Memory B cell (primary cell): ENCODE measurements around the gene ANO2.

Experiments
- ATAC-seq: fragments of 150-1000 bp; cut with Tn5 transposase; 2 replicates; pipeline ENCODE4 v1.10.0; 2021; ENCODE audit warnings: low read depth, mild to moderate bottlenecking, moderate library complexity
- DNase-seq, 2 donors: peaks; one replicate each; pipeline ENCODE4 v3.0.0; 2022; ENCODE audit warnings: low spot score in 2 of 2
- H3K27ac Mint-ChIP-seq: one replicate; pipeline ENCODE4 v1.8.0; 2022; ENCODE audit warnings: mild to moderate bottlenecking, moderate library complexity, mixed read lengths
- H3K27me3 Mint-ChIP-seq: one replicate; pipeline ENCODE4 v1.8.0; 2022; ENCODE audit warnings: mixed read lengths
- H3K36me3 Mint-ChIP-seq: one replicate; pipeline ENCODE4 v1.8.0; 2022; ENCODE audit warnings: mild to moderate bottlenecking, mixed read lengths
- H3K4me1 Mint-ChIP-seq: one replicate; pipeline ENCODE4 v1.8.0; 2022; ENCODE audit warnings: mixed read lengths
- H3K4me3 Mint-ChIP-seq: one replicate; pipeline ENCODE4 v1.8.0; 2022; ENCODE audit warnings: mild to moderate bottlenecking, moderate library complexity, mixed read lengths
- H3K9me3 Mint-ChIP-seq: one replicate; pipeline ENCODE4 v1.8.0; 2022; ENCODE audit warnings: mixed read lengths

ANO2 gene

GRCh38 chr12:5969974-5970690, 25.1 kb upstream of the ANO2 start:
- Mint-ChIP-seq H3K27me3 (peaks cover 26% of the 10 kb centered on the region), H3K4me1 (no peaks in the 10 kb centered on the region), H3K9me3 (no peaks in the 10 kb centered on the region), H3K4me3 (no peak overlapping the region), H3K36me3 (no peaks in the 10 kb centered on the region), H3K27ac (no peak overlapping the region)
- ATAC-seq (no peak), DNase-seq (no peak)

- no peaks in the 10 kb centered on the region for H3K9me3 Mint-ChIP-seq
- H3K4me3 Mint-ChIP-seq, result no peak overlapping the region
- H3K27me3 Mint-ChIP-seq, result peaks cover 25% of the 10 kb centered on the region
- H3K4me1 Mint-ChIP-seq, result no peaks in the 10 kb centered on the region
- H3K36me3 Mint-ChIP-seq, result no peaks in the 10 kb centered on the region
- ATAC-seq (no peak), DNase-seq (no peak)
- no peak overlapping the region for H3K27ac Mint-ChIP-seq
Measured at GRCh38 chr12:5969156-5969973, 24.3 kb upstream of the ANO2 start.

- H3K4me3 Mint-ChIP-seq, result no peak overlapping the region
- no peak for DNase-seq
- no peaks in the 10 kb centered on the region for H3K9me3 Mint-ChIP-seq
- H3K4me1 Mint-ChIP-seq, result peaks cover 2% of the 10 kb centered on the region
- peaks cover 22% of the 10 kb centered on the region for H3K27me3 Mint-ChIP-seq
- no peak overlapping the region for H3K27ac Mint-ChIP-seq
- no peak for ATAC-seq
- no peaks in the 10 kb centered on the region for H3K36me3 Mint-ChIP-seq
Measured at GRCh38 chr12:5967645-5968415, 22.8 kb upstream of the ANO2 start.

GRCh38 chr12:5966486-5967095, 21.5 kb upstream of the ANO2 start:
- DNase-seq (no peak), ATAC-seq (no peak)
- Mint-ChIP-seq H3K36me3 (no peaks in the 10 kb centered on the region), H3K27me3 (peaks cover 20% of the 10 kb centered on the region), H3K4me3 (no peak overlapping the region), H3K9me3 (no peaks in the 10 kb centered on the region), H3K4me1 (peaks cover 2% of the 10 kb centered on the region), H3K27ac (no peak overlapping the region)

- no peak overlapping the region for H3K4me3 Mint-ChIP-seq
- H3K4me1 Mint-ChIP-seq, result peaks cover 2% of the 10 kb centered on the region
- peak; percentile 69 for ATAC-seq
- no peaks in the 10 kb centered on the region for H3K36me3 Mint-ChIP-seq
- H3K9me3 Mint-ChIP-seq, result no peaks in the 10 kb centered on the region
- DNase-seq, result peak in 1 of 2 donors; percentile 31
- no peak overlapping the region for H3K27ac Mint-ChIP-seq
- peaks cover 20% of the 10 kb centered on the region for H3K27me3 Mint-ChIP-seq
Measured at GRCh38 chr12:5965950-5966383, 20.9 kb upstream of the ANO2 start.

- peaks cover 2% of the 10 kb centered on the region for H3K4me1 Mint-ChIP-seq
- H3K27ac Mint-ChIP-seq, result no peak overlapping the region
- no peaks in the 10 kb centered on the region for H3K9me3 Mint-ChIP-seq
- H3K27me3 Mint-ChIP-seq, result peaks cover 17% of the 10 kb centered on the region
- no peaks in the 10 kb centered on the region for H3K36me3 Mint-ChIP-seq
- no peak for DNase-seq
- no peak overlapping the region for H3K4me3 Mint-ChIP-seq
- no peak for ATAC-seq
Measured at GRCh38 chr12:5964913-5965900, 20.1 kb upstream of the ANO2 start.

GRCh38 chr12:5963515-5963914, 18.5 kb upstream of the ANO2 start:
- H3K4me3 Mint-ChIP-seq, result no peak overlapping the region
- peaks cover 13% of the 10 kb centered on the region for H3K27me3 Mint-ChIP-seq
- H3K27ac Mint-ChIP-seq, result no peak overlapping the region
- no peaks in the 10 kb centered on the region for H3K36me3 Mint-ChIP-seq
- H3K9me3 Mint-ChIP-seq, result no peaks in the 10 kb centered on the region
- H3K4me1 Mint-ChIP-seq, result peaks cover 2% of the 10 kb centered on the region
- DNase-seq, result no peak
- no peak for ATAC-seq

GRCh38 chr12:5960783-5961182, 15.7 kb upstream of the ANO2 start:
- Mint-ChIP-seq H3K4me3 (no peak overlapping the region), H3K27ac (no peak overlapping the region), H3K36me3 (no peaks in the 10 kb centered on the region), H3K4me1 (peaks cover 2% of the 10 kb centered on the region), H3K27me3 (peaks cover 12% of the 10 kb centered on the region), H3K9me3 (peaks cover 1% of the 10 kb centered on the region)
- DNase-seq, result no peak
- no peak for ATAC-seq

GRCh38 chr12:5956987-5957386, 11.9 kb upstream of the ANO2 start:
- Mint-ChIP-seq H3K9me3 (peaks cover 1% of the 10 kb centered on the region), H3K36me3 (no peaks in the 10 kb centered on the region), H3K4me3 (no peak overlapping the region), H3K4me1 (no peaks in the 10 kb centered on the region), H3K27me3 (peaks cover 11% of the 10 kb centered on the region), H3K27ac (no peak overlapping the region)
- DNase-seq (no peak), ATAC-seq (no peak)

- Mint-ChIP-seq H3K4me1 (no peaks in the 10 kb centered on the region), H3K27me3 (peaks cover 14% of the 10 kb centered on the region), H3K36me3 (no peaks in the 10 kb centered on the region), H3K9me3 (peaks cover 1% of the 10 kb centered on the region), H3K27ac (no peak overlapping the region), H3K4me3 (no peak overlapping the region)
- ATAC-seq (no peak), DNase-seq (no peak)
Measured at GRCh38 chr12:5954661-5955060, 9.6 kb upstream of the ANO2 start.

- Mint-ChIP-seq H3K36me3 (no peaks in the 10 kb centered on the region), H3K27me3 (peaks cover 16% of the 10 kb centered on the region), H3K4me1 (no peaks in the 10 kb centered on the region), H3K4me3 (no peak overlapping the region), H3K27ac (no peak overlapping the region), H3K9me3 (peaks cover 1% of the 10 kb centered on the region)
- DNase-seq (no peak), ATAC-seq (no peak)
Measured at GRCh38 chr12:5953835-5954586, 9.0 kb upstream of the ANO2 start.

GRCh38 chr12:5952031-5952430, 7.0 kb upstream of the ANO2 start:
- ATAC-seq (no peak), DNase-seq (no peak)
- H3K27ac Mint-ChIP-seq, result no peak overlapping the region
- H3K4me3 Mint-ChIP-seq, result no peak overlapping the region
- H3K36me3 Mint-ChIP-seq, result no peaks in the 10 kb centered on the region
- no peaks in the 10 kb centered on the region for H3K9me3 Mint-ChIP-seq
- H3K4me1 Mint-ChIP-seq, result no peaks in the 10 kb centered on the region
- H3K27me3 Mint-ChIP-seq, result peaks cover 17% of the 10 kb centered on the region
